Measurements from ENCODE around the gene MYO3A. TPM values are rescaled to one million over a fixed set of nuclear protein-coding genes. Genes with fewer than 3 reads are reported as not detected.

The MYO3A gene
- total and polyA plus RNA-seq, 2 donors from 2014 or later = 1.9 to 3.1 TPM

DNA sequence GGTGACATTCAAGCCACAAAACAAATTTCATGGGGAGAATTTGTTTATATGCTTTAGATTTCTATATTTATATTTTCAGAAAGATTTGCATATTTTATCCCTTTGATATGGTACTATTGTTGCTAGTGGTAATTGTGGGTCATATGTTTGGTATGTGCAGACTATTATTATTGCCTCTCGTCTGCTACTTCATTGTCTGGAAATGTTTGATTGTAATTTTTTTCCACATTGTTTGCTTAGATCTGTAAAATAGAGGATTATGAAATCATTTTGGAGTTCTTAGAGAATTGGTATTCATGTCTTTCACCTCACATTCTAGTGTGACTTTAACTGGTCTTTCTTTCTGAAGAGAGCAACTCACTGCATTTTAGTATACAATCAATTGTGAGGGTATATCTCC is 44.7 kb downstream of the MYO3A start:
- H3K36me3 ChIP-seq (ENCODE audit: control insufficient read depth in 2 of 3, insufficient read depth in 3 of 3, low read length in 3 of 3) = no peaks in the 10 kb centered on the region
- no peaks in the 10 kb centered on the region for H3K4me1 ChIP-seq (ENCODE audit: control insufficient read depth in 2 of 3, insufficient read depth in 2 of 3, low read depth in 1 of 3, low read length in 3 of 3)
- H3K4me3 ChIP-seq (ENCODE audit: low read length in 3 of 3) = no peak overlapping the region
- FAIRE-seq (no peak), DNase-seq (no peak)
- H3K9ac ChIP-seq (ENCODE audit: low read length in 3 of 3) = no peak overlapping the region
- intact Hi-C loops (cut with DNase I) = no loop called here
- no peaks in the 10 kb centered on the region for H3K9me3 ChIP-seq (ENCODE audit: control insufficient read depth in 2 of 3, insufficient read depth in 1 of 3, low read length in 3 of 3)
- no peaks in the 10 kb centered on the region for H3K27me3 ChIP-seq (ENCODE audit: control insufficient read depth, insufficient read depth, low read length)
- no peak overlapping the region for H3K27ac ChIP-seq (ENCODE audit: low read depth in 2 of 2, low read length in 2 of 2)
- TF ChIP-seq, protein P1, sequence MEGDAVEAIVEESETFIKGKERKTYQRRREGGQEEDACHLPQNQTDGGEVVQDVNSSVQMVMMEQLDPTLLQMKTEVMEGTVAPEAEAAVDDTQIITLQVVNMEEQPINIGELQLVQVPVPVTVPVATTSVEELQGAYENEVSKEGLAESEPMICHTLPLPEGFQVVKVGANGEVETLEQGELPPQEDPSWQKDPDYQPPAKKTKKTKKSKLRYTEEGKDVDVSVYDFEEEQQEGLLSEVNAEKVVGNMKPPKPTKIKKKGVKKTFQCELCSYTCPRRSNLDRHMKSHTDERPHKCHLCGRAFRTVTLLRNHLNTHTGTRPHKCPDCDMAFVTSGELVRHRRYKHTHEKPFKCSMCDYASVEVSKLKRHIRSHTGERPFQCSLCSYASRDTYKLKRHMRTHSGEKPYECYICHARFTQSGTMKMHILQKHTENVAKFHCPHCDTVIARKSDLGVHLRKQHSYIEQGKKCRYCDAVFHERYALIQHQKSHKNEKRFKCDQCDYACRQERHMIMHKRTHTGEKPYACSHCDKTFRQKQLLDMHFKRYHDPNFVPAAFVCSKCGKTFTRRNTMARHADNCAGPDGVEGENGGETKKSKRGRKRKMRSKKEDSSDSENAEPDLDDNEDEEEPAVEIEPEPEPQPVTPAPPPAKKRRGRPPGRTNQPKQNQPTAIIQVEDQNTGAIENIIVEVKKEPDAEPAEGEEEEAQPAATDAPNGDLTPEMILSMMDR (IDR thresholded peaks at IDR 0.05; ENCODE audit: borderline replicate concordance, extremely low read depth, insufficient read depth) = no peak

DNA sequence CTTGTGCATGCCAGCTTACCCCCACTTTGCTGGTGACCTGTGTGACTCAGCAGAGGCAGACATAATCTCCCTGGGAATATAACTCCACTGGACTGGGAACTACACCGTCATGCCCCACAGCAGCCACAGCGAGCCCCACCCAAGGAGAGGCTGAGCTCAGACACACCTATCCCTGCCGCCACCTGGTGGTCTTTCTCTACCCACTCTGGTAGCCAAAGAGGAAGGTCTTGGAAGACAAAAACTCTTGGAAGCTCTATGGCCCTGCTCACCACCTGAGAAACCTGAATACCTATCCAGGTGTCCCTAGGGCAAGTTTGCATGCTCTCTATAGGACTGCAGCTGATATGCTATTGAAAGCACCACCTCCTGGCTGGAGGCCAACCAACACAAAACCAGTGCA is 48.1 kb downstream of the MYO3A start:
- TF ChIP-seq, protein P1 (IDR thresholded peaks at IDR 0.05; ENCODE audit: borderline replicate concordance, extremely low read depth, insufficient read depth) = no peak
- no peak for FAIRE-seq
- intact Hi-C loops (cut with DNase I) = no loop called here

DNA sequence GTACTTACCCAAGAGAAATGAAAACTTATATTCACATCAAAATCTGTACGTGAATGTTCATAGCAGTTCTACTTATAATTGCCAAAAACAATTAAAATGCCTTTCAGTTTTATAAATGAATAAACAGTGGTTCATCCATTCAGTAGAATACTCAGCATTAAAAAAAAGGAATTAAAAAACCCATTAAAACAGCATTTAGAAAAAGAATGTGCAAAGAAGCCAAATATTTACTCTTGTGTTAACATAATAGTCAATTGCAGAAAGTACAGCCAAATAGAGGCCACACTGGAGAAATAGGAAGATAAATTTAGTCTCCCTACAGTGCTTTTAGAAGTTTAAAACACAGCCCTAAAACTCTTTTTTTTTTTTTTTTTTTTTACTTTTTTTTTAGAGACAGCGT is 54.6 kb downstream of the MYO3A start:
- TF ChIP-seq, protein P1 (IDR thresholded peaks at IDR 0.05; ENCODE audit: borderline replicate concordance, extremely low read depth, insufficient read depth) = no peak
- Histone ChIP-seq H3K9me3 (ENCODE audit: control insufficient read depth in 2 of 3, insufficient read depth in 1 of 3, low read length in 3 of 3) (no peaks in the 10 kb centered on the region), H3K4me3 (ENCODE audit: low read length in 3 of 3) (no peak overlapping the region), H3K36me3 (ENCODE audit: control insufficient read depth in 2 of 3, insufficient read depth in 3 of 3, low read length in 3 of 3) (no peaks in the 10 kb centered on the region), H3K27me3 (ENCODE audit: control insufficient read depth, insufficient read depth, low read length) (no peaks in the 10 kb centered on the region), H3K9ac (ENCODE audit: low read length in 3 of 3) (no peak overlapping the region), H3K4me1 (ENCODE audit: control insufficient read depth in 2 of 3, insufficient read depth in 2 of 3, low read depth in 1 of 3, low read length in 3 of 3) (no peaks in the 10 kb centered on the region), H3K27ac (ENCODE audit: low read depth in 2 of 2, low read length in 2 of 2) (no peak overlapping the region)
- FAIRE-seq (no peak), DNase-seq (no peak)
- intact Hi-C loops (cut with DNase I) = no loop called here

More for the DNA sequence above, 48.1 kb downstream of the MYO3A start:
- Histone ChIP-seq H3K9me3 (ENCODE audit: control insufficient read depth in 2 of 3, insufficient read depth in 1 of 3, low read length in 3 of 3) (no peaks in the 10 kb centered on the region), H3K4me3 (ENCODE audit: low read length in 3 of 3) (no peak overlapping the region), H3K27me3 (ENCODE audit: control insufficient read depth, insufficient read depth, low read length) (no peaks in the 10 kb centered on the region), H3K36me3 (ENCODE audit: control insufficient read depth in 2 of 3, insufficient read depth in 3 of 3, low read length in 3 of 3) (no peaks in the 10 kb centered on the region), H3K9ac (ENCODE audit: low read length in 3 of 3) (no peak overlapping the region), H3K27ac (ENCODE audit: low read depth in 2 of 2, low read length in 2 of 2) (no peak overlapping the region), H3K4me1 (ENCODE audit: control insufficient read depth in 2 of 3, insufficient read depth in 2 of 3, low read depth in 1 of 3, low read length in 3 of 3) (no peaks in the 10 kb centered on the region)
- DNase-seq = no peak

DNA sequence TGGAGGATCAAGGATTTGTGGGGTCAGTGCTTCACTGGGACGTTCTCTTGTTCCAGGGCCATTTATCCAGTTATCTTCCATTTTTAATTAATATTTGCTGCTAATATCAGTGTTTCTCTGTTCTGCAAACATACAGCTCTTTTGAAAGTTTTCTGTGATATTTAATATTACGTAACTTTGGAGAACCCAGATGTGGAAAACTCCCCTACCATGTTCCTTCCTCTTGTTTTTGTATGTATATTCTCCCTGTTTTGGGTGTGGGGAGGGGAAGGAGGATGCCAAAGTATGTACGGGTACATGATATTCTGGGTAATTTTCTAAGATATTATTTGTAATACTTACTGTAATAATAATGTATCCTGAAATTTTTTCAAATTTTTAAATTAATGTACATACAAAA is 55.9 kb downstream of the MYO3A start:
- Histone ChIP-seq H3K4me3 (ENCODE audit: low read length in 3 of 3) (no peak overlapping the region), H3K27me3 (ENCODE audit: control insufficient read depth, insufficient read depth, low read length) (no peaks in the 10 kb centered on the region), H3K4me1 (ENCODE audit: control insufficient read depth in 2 of 3, insufficient read depth in 2 of 3, low read depth in 1 of 3, low read length in 3 of 3) (no peaks in the 10 kb centered on the region), H3K27ac (ENCODE audit: low read depth in 2 of 2, low read length in 2 of 2) (no peak overlapping the region), H3K9me3 (ENCODE audit: control insufficient read depth in 2 of 3, insufficient read depth in 1 of 3, low read length in 3 of 3) (no peaks in the 10 kb centered on the region), H3K9ac (ENCODE audit: low read length in 3 of 3) (no peak overlapping the region), H3K36me3 (ENCODE audit: control insufficient read depth in 2 of 3, insufficient read depth in 3 of 3, low read length in 3 of 3) (no peaks in the 10 kb centered on the region)
- TF ChIP-seq, protein P1 (IDR thresholded peaks at IDR 0.05; ENCODE audit: borderline replicate concordance, extremely low read depth, insufficient read depth) = no peak
- DNase-seq (no peak), FAIRE-seq (no peak)
- intact Hi-C loops (cut with DNase I) = no loop called here

Measured in kidney (tissue), 14 donors.